KMS-11 (cell line): ENCODE measurements around the gene NDUFA5.

Source experiments
- H2AFZ ChIP-seq: fragments of 200-600 bp; sonication (generic); 2 replicates; pipeline ENCODE4 v1.6.1; 2016; ENCODE audit warnings: antibody characterized with exemption, mixed run types, low read depth
- H3K27ac ChIP-seq: fragments of 200-600 bp; sonication (generic); 2 replicates; pipeline ENCODE4 v1.6.1; 2016; ENCODE audit warnings: mild to moderate bottlenecking, mixed run types
- H3K27me3 ChIP-seq: fragments of 200-600 bp; sonication (generic); 2 replicates; pipeline ENCODE4 v1.6.1; 2017; ENCODE audit warnings: mild to moderate bottlenecking, low read depth, mixed run types, moderate library complexity; ENCODE audit not compliant: insufficient read depth
- H3K36me3 ChIP-seq: fragments of 200-600 bp; sonication (generic); 2 replicates; pipeline ENCODE4 v1.6.1; 2017; ENCODE audit warnings: mild to moderate bottlenecking, mixed run types; ENCODE audit not compliant: insufficient read depth
- H3K4me1 ChIP-seq: fragments of 200-600 bp; sonication (generic); 2 replicates; pipeline ENCODE4 v1.6.1; 2016; ENCODE audit warnings: mild to moderate bottlenecking, low read depth, mixed run types; ENCODE audit not compliant: poor library complexity, severe bottlenecking
- H3K4me2 ChIP-seq: fragments of 200-600 bp; sonication (generic); 2 replicates; pipeline ENCODE4 v1.7.0; 2016; ENCODE audit warnings: mild to moderate bottlenecking, mixed run types
- H3K4me3 ChIP-seq: fragments of 200-600 bp; sonication (generic); IDR thresholded peaks from 2 replicates; pipeline ENCODE4 v1.6.1; 2017; ENCODE audit warnings: low read depth, low read length, mixed read lengths; ENCODE audit not compliant: insufficient read depth
- H3K79me2 ChIP-seq: fragments of 200-600 bp; sonication (generic); 2 replicates; pipeline ENCODE4 v1.6.1; 2016; ENCODE audit warnings: low read depth, mixed run types; ENCODE audit not compliant: insufficient read depth
- H3K9ac ChIP-seq: fragments of 200-600 bp; sonication (generic); 2 replicates; pipeline ENCODE4 v1.6.1; 2016; ENCODE audit warnings: mild to moderate bottlenecking, mixed run types
- H4K20me1 ChIP-seq: fragments of 200-600 bp; sonication (generic); 2 replicates; pipeline ENCODE4 v1.6.1; 2016; ENCODE audit warnings: mild to moderate bottlenecking, mixed run types; ENCODE audit not compliant: insufficient read depth
- TF ChIP-seq, protein P1 (sequence below): fragments of 200-600 bp; sonication (generic); conservative IDR thresholded peaks from 2 replicates; pipeline ENCODE4 v1.6.1; 2017; ENCODE audit warnings: low read depth, mild to moderate bottlenecking, antibody characterized with exemption, low read length, moderate library complexity, mixed read lengths

The NDUFA5 gene

GRCh38 chr7:123499211-123499970 is 58.2 kb downstream of the NDUFA5 start:
- Histone ChIP-seq H3K9ac (no peak overlapping the region), H3K27ac (no peak overlapping the region), H3K4me3 (no peak overlapping the region), H4K20me1 (no peaks in the 10 kb centered on the region), H3K4me2 (no peak overlapping the region), H3K4me1 (no peaks in the 10 kb centered on the region), H3K27me3 (no peaks in the 10 kb centered on the region), H3K79me2 (no peaks in the 10 kb centered on the region), H2AFZ (no peak overlapping the region), H3K36me3 (no peaks in the 10 kb centered on the region)
- TF ChIP-seq, protein P1, sequence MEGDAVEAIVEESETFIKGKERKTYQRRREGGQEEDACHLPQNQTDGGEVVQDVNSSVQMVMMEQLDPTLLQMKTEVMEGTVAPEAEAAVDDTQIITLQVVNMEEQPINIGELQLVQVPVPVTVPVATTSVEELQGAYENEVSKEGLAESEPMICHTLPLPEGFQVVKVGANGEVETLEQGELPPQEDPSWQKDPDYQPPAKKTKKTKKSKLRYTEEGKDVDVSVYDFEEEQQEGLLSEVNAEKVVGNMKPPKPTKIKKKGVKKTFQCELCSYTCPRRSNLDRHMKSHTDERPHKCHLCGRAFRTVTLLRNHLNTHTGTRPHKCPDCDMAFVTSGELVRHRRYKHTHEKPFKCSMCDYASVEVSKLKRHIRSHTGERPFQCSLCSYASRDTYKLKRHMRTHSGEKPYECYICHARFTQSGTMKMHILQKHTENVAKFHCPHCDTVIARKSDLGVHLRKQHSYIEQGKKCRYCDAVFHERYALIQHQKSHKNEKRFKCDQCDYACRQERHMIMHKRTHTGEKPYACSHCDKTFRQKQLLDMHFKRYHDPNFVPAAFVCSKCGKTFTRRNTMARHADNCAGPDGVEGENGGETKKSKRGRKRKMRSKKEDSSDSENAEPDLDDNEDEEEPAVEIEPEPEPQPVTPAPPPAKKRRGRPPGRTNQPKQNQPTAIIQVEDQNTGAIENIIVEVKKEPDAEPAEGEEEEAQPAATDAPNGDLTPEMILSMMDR: no peak

GRCh38 chr7:123498601-123499000 is 59.0 kb downstream of the NDUFA5 start:
- Histone ChIP-seq H3K9ac (no peak overlapping the region), H3K27ac (no peak overlapping the region), H4K20me1 (no peaks in the 10 kb centered on the region), H2AFZ (no peak overlapping the region), H3K79me2 (no peaks in the 10 kb centered on the region), H3K4me2 (no peak overlapping the region), H3K4me3 (no peak overlapping the region), H3K4me1 (no peaks in the 10 kb centered on the region), H3K36me3 (no peaks in the 10 kb centered on the region), H3K27me3 (no peaks in the 10 kb centered on the region)
- TF ChIP-seq, protein P1: no peak

DNA sequence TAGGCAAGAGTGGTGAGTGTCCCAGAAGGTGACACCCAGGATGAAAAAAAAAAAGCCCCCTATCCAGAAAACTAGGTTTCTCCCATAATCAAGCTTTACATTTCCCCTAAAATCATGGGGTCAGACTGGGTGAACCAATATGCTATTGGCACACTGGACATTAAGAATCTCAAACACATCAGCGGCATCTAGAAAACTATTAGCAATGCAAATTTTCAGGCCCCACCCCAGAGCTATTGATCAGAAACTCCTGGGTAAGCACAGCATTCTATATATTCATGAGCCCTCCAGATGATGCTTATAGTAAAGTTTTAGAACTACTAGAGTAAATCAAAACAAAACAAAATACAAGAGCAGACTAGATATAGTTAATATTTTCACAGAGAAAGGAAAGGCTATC is 59.6 kb downstream of the NDUFA5 start:
- Histone ChIP-seq H3K27ac (no peak overlapping the region), H3K27me3 (no peaks in the 10 kb centered on the region), H2AFZ (no peak overlapping the region), H3K4me1 (no peaks in the 10 kb centered on the region), H3K4me3 (no peak overlapping the region), H3K79me2 (no peaks in the 10 kb centered on the region), H3K36me3 (no peaks in the 10 kb centered on the region), H3K4me2 (no peak overlapping the region), H4K20me1 (no peaks in the 10 kb centered on the region), H3K9ac (no peak overlapping the region)
- TF ChIP-seq, protein P1: no peak

GRCh38 chr7:123494193-123494796 is 63.3 kb downstream of the NDUFA5 start:
- Histone ChIP-seq H3K4me2 (peak overlapping the region; percentile 8; the same call in 1 of the 2 replicates), H3K27me3 (no peaks in the 10 kb centered on the region), H3K4me3 (no peak overlapping the region), H4K20me1 (no peaks in the 10 kb centered on the region), H3K36me3 (no peaks in the 10 kb centered on the region), H3K79me2 (no peaks in the 10 kb centered on the region), H3K4me1 (no peaks in the 10 kb centered on the region), H3K27ac (no peak overlapping the region), H2AFZ (no peak overlapping the region), H3K9ac (no peak overlapping the region)
- TF ChIP-seq, protein P1: peak; percentile 94
